GM18858 (cell line): ENCODE results near the gene AHRR.
"Not testable (repeated sequence)": the region's sequence is repeated elsewhere in the genome, so short reads cannot be mapped to it uniquely, and the experiment has no call there.

Experiments used
- ATAC-seq: cut with Tn5 transposase; IDR thresholded peaks from one replicate; pipeline ENCODE4 v1.9.1; 2021; ENCODE audit not compliant: unreplicated experiment

AHRR gene

DNA sequence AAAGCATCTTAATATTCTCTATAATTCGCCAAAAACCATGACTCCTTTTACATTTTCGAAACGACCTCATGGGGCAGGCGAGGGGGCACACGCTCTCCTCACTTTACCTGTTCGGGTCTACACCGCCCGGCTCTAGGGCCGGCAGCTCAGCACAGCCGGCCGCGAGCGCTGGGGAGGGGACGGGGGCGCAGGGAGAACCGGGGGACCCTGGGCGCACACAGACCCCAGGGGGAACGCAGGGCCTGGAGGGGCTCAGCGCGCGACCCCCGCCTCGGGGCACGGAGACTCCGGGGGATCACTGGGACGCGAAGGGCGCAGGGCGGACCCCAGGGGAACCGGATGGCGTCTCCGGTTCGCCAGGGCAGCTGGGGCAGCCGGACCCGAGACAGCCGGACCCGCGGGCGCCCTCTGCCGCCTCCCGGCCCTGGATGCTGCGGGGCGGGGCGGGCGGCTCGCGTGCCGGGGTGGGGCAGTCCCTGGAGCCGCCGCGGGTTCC, at the start of gene AHRR:
AHRR (plus strand) TSS at position 485 of the 496 bp plus-strand sequence. CDS start 22,189 bp downstream, outside the sequence.
- no peak for ATAC-seq

DNA sequence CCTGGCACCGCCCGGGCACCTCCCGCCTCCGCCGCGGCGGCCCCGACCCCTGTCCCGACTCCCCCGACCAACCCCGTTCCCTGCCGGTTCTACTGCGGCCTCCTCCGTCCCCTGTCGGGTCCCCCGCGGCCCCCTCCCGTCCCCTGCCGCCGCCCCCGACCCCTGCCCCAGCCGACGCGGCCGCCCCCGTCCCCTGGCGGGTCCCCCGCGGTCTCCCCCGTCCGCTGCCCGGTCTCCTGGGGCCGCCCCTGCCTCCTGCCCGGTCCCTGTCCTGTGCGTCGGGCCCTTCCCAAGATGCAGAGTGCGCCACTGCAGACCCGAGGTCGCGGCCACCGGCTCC, 49.7 kb upstream of the AHRR start:
- ATAC-seq, result not testable (repeated sequence)

DNA sequence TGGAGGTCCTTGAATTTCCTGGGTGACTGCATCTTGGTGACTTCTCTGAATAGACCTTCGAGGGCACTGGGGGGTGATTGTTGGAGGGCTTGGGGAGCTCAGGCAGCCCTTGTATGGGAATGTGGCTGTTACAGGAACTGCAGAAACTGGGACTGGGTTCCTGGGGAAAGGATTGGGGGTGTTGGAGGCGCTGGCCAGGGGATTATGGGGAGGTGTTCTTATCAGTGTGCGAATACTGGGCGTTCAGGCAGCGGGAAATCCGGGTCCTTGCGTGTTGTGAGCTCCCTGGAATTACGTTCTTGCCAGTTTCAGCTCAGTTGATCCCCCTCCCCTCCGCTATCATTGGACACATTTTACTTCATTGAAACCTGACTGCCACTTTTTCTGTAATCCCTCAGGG, 48.4 kb upstream of the AHRR start:
- ATAC-seq, result not testable (repeated sequence)

DNA sequence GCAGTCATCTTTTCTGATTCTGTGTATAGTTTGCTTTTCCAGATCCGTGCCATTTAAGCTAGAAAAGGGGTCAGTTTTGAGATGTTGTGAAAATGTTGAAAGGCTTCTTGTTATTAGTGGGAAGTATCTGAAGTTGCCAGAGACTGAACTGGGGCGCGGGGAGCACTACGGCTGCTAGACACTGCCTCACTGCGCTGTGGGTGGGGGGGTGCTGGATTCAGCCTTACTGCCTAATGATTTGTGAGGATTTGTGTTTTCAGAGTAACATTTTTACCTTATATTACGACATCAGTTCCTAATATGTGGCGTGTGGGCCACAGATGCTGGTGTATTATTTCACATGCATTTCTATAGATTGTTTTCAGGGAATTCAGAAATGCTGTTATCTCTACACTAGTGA, 48.0 kb upstream of the AHRR start:
- ATAC-seq, result not testable (repeated sequence)

DNA sequence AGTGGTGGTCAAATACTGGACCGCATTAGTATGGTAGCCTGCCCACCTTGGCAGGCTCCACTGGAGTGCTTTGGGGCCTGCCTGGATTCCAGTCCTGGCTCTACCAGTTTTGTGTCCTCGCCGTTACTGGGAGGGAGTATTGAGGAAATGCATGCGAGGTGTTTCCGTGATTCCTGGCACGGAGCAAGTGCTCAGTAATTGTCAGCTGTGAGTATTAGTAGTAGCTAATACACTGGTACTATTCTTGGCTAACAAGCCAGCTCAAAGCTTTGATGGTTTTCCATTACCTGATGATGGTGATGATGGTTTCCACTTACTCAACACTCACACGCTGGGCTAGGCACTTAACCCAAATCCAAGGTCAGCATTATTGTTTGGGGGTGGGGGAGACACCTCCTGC, 47.2 kb upstream of the AHRR start:
- ATAC-seq, result not testable (repeated sequence)

DNA sequence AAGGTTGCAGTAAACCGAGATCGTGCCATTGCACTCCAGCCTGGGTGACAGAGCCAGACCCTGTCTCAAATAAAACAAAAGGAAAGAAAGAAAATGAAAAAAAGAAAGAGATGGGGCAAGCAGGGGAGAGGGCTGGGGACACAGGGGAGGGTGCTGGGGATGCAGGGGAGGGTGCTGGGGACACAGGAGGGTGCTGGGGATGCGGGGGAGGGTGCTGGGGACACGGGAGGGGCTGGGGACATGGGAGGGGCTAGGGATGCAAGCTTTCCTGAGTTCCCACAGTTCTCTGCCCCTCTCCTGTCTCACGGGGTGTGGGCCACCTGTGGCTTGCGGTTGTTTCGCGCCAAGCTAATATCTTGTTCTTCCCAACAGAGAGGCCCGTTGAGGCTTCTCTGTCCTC, 42.9 kb upstream of the AHRR start:
- ATAC-seq, result no peak

DNA sequence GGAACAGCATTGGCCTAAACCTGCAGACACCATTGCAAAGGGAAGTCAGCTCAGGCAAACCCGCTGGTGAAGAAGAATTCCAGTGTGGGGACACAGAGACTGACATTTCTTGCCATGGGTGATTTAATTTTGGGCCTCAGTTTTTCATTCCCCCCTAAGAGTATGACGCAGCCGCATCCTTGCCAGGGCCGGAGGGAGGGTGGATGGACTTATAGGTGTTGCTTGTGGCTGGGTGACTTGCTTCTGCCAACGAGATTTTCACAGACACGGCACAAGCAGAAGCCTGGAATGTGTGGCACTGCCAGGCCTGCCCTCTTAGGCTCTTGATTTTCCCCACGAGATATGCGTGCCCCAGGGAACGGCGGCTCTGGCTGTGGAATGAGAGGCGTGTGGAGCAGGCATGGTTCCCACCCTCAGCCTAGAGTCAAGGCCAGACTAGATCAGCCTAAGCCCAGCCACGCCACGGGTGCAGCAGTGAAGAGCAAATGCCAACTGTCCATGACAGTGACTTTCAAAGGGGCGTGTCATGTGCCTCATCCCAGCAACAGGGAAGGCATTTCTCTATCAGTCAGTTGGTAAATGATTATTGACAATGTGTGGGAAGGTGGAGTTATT, 42.4 kb upstream of the AHRR start:
- ATAC-seq, result not testable (repeated sequence)

DNA sequence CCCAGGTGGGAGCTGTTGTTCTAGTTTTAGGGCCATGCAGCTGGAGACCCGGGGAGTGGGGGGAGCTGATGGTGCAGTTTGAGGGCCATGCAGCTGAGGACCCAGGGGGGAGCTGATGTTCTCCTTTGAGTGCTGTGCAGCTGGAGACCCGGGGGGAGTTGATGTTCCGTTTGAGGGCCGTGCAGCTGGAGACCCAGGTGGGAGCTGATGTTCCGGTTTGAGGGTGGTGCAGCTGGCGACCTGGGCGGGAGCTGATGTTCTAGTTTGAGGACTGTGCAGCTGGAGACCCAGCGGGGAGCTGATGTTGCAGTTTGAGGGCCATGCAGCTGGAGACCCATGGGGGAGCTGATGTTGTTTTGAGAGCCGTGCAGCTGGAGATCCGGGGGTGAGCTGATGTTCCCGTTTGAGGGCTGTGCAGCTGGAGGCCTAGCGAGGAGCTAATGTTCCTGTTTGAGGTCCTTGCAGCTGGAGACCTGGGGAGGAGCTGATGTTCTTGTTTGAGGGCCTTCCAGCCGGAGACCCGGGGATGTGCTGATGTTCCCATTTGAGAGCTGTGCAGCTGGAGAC, 35.4 kb upstream of the AHRR start:
- no peak for ATAC-seq

DNA sequence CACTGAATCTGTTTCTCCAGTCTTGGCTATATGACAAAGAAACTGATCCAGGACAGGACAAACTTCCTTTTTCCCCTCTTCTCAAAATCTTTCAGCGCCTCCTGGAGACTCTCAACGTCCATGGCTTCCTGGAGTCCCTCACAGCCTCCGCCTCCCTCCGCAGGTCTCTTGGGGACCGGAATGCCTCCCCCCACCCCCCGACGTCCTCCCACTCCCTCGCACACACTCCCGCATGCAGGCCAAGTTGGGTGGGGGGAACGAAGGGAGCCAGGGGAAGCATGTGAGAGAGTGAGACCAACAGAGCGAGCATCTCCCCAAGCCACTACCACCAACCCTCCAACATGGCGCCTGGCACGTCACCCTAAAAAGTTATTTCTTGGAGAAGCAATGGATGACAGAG, 31.3 kb upstream of the AHRR start:
- ATAC-seq, result not testable (repeated sequence)

DNA sequence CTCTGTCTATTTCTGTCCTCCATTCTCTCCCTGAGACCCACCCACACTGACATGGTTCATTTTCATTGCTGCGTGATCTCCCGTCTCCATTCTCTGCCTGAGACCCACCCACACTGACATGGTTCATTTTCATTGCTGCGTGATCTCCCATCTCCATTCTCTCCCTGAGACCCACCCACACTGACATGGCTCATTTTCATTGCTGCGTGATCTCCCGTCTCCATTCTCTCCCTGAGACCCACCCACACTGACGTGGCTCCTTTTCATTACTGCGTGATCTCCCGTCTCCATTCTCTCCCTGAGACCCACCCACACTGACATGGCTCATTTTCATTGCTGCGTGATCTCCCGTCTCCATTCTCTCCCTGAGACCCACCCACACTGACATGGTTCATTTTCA, 30.2 kb upstream of the AHRR start:
- ATAC-seq, result not testable (repeated sequence)

DNA sequence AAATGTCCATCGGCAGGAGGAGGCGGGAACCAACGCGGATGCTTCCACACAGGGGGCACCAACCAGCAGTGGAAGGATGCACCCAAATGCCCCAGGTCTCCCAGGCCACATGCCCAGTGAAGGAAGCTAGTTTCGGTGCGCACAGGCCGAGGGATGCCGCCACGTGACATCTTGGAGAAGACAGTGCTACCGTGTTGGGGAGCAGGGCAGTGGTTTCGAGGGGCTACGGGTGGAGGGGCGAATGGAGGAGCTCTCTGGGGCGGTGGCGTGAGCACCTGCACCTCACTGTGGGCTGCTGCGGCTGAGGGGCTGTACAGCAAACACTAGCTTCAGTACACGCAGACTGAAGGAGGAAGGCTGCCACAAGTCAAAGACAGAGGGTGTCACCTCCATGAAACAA, 26.7 kb upstream of the AHRR start:
- ATAC-seq, result not testable (repeated sequence)

DNA sequence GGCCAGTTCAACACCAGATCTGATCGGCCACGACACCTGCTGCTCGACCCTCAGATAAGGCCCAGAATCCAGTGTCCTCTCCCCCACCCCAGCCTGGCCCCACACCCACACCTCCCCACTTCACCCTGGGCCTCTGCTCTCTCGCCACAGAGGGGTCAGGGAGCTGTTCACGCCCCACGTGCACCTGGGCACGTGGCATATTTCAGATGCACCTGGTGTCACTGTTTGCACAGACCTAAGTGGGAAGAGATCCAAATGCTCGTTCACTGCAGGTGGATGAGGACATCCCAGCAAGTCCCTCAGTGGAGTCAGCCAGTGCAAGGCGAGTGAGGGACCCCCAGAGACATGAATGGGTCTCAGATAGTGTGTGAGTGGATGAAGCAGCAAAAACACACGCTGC, 25.3 kb upstream of the AHRR start:
- not testable (repeated sequence) for ATAC-seq

DNA sequence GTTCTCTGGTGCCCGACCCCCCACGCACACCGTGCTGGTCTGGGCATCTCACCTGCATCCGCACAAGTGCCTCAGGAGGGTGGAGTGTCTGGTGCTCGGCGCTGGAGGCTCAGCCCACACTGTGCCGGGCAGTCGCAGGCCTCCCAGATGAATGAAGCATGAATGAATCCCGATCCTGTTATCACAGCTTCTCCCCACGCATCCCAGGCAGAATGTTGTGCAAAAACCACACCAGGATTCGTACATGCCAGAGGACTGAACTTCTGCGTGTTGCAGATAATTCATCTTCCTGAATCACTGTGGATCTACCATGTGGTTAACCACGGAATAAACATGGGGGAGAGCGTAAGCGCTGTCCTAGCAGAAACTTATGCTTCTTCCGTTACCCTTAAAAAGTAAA, 24.6 kb upstream of the AHRR start:
- ATAC-seq, result not testable (repeated sequence)

DNA sequence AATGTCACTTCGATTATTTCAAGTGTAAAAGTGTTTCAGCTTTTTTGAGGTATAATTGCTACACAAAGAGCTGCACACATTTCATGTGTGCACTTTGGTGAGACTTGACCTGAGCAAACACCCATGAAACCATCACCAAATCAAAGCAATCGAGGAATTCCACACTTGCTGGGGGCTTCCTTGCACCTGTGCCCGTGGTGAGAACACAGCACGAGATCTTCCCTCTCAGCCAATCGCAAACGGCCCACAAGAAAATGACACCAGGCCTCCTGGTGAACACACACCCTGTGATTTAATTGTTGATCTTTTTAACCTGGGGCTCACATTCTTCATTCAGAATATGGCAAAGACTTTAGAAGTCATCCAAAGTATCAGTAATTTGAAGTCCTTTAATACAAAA, 24.1 kb upstream of the AHRR start:
- not testable (repeated sequence) for ATAC-seq

DNA sequence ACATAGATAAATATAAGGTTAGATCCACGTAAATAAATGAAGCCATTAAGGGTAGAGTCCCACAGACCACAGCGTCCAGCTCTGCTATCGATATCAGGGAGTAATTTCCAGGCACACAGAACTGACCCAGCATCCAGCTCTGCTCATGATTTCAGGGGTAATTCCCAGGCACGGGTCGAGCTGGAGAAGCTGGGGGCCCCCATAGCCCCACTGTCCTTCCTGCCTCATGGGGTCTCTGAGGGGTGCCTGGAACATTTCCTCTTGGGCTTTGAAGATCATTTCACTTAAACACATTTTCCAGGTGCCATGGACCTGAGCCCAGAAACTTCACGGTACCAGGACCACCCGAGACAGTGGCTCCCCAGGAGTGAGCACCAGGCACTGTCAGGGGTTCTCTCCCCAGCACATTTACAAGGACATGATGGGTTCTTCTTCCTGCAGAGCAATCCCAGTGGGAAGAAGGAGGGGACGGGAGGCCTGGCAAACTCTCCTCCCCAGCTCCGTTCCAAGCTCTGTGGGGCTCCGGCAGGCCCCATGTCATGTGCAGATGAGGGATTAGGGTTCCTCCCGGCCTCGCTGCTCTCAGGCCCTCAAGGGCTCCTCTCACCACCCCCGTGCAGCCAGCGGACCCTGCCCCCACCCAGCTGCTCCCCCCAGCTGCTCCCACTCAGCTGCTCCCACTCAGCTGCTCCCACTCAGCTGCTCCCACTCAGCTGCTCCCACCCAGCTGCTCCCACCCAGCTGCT, 23.4 kb upstream of the AHRR start:
- ATAC-seq, result not testable (repeated sequence)

DNA sequence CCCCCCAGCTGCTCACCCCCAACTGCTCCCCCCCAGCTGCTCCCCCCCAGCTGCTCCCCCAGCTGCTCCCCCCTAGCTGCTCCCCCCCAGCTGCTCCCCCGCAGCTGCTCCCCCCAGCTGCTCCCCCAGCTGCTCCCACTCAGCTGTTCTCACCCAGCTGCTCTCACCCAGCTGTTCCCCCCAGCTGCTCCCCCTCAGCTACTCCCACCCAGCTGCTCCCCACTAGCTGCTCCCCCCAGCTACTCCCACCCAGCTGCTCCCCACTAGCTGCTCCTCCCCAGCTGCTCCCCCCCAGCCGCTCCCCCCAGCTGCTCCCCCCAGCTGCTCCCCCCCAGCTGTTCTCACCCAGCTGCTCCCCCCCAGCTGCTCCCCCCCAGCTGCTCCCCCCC, 22.8 kb upstream of the AHRR start:
- ATAC-seq, result no peak

DNA sequence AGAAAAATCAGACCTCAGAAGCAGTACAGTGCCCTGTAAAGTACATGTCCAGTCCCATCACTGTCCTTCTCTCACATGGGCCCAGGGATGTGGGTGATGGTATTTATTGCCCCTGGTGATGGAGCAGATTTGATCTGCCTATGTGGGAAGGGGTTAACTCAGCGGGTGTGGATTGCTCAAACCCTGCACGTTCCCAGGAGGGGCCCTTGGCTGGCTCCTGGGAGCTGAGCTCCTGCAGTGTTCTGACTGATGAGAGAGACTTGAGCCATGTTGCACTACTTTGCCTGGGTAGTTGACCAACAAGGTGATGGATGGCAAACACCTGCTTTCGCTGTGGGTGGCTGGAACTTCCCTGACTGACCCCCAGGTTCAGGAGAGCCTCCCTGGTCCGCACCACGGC, 21.6 kb upstream of the AHRR start:
- ATAC-seq, result not testable (repeated sequence)

DNA sequence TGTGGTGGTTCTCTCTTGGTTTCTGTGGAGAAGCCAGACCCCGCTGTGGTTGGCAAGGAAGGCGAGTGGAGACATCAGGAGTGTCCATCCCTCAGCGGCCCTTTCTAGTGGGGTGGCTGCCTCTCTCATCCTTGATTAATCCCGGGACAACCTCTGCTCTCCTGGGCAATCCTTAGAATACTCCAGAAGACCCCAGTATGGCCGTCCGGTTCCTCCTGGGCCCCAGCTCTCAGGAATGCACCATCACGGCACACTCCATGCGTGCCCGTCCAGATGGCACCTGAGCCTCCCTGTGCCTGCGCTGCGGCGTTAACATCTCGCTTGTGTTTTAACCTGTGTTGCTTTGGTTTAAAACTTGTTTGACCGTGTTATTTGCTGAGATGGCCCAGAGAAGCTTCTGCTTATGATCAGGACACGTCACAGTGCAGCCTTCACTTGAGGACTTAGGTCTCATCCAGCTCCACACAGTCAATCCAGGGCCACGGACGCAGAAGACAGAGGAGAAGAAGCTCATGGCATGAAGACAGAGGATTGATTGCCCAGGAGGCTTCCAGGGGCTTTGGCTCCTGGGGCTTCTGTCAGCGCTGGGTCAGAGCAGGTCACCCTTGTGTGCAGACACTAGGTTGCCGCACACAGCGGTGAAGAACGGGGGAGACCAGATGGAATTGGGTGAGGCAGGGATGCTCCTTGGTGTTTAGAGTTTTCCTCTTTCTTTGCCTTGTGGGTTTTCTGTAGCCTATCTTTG, 20.7 kb upstream of the AHRR start:
- ATAC-seq, result not testable (repeated sequence)

DNA sequence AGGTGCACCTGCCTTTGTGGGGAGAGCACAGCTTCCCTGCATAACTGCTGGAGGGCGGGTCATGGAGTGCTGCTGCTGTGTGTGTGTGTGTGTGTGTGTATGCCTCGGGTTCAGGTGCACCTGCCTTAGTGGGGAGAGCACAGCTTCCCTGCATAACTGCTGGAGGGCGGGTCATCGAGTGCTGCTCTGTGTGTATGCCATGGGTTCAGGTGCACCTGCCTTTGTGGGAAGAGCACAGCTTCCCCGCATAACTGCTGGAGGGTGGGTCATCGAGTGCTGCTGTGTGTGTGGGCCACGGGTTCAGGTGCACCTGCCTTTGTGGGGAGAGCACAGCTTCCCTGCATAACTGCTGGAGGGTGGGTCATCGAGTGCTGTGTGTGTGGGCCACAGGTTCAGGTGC, 19.1 kb upstream of the AHRR start:
- not testable (repeated sequence) for ATAC-seq

DNA sequence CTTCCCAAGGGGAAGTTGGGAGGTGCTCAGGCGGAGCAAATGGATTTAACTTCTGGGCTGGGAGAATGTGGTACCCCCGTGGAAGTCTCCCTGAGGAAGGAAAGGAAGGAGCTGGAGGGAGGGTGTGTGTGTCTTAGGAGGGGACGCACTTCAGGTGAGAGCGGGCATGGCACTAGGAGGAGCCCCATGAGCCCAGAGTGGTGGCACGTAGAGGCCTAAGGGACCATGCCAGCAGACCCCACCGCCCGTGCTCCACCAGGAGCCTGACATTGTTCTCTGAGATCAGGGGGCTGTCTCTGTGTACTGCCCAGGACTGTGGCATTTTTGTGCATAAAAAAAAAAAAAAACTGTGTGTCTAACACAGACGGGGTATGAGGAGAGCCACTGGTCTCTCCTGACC, 18.5 kb upstream of the AHRR start:
- no peak for ATAC-seq

DNA sequence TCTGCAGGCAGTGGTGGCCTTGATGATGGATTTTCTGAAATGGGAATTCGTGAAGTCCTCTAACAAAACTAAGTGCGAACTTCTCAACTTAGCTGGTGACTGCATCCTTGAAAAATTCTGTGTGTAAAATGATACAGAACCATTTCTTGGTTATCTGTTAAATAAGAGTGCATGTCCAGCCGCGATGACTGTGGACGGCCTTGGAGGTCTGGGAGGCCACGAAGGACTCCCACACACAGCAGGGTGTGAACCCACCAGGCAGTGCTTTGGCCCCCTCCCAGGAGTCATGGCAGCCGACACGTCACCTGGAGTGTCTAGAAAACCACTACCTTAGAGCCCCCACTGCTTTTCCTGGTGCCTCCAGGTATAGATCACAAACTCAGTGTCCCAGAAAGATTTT, 17.8 kb upstream of the AHRR start:
- ATAC-seq, result not testable (repeated sequence)

DNA sequence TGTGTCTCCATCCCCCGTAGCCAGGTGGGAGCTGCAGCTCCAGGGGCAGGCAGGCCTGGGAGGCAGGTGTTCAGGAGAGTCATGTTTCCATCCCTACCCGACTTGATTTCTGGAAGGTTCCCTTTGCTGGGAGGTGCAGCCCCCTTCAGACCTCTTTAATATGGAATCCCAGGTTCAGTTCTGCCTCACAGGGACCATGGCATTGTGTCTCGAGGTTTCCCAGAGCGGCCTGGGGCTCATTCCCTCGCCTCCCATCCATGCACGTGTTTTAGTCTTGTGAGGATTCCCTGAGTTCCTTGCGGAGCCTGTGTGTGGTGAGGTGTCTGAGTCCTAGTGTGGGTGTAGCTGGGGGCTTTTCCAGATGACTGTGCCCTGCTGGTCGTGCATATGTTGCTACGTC, 16.5 kb upstream of the AHRR start:
- no peak for ATAC-seq
